NOMO-1 treated with DMSO at 0.1 percent for 48 hours (cell line): ENCODE measurements around the gene SHB.
"Not testable (repeated sequence)": the region's sequence is repeated elsewhere in the genome, so short reads cannot be mapped to it uniquely, and the experiment has no call there.

Source experiments
- DNase-seq: peaks from one replicate; lab custom pipeline; 2025; ENCODE audit not compliant: unreplicated experiment; lab: John Stamatoyannopoulos, UW

SHB gene

DNA sequence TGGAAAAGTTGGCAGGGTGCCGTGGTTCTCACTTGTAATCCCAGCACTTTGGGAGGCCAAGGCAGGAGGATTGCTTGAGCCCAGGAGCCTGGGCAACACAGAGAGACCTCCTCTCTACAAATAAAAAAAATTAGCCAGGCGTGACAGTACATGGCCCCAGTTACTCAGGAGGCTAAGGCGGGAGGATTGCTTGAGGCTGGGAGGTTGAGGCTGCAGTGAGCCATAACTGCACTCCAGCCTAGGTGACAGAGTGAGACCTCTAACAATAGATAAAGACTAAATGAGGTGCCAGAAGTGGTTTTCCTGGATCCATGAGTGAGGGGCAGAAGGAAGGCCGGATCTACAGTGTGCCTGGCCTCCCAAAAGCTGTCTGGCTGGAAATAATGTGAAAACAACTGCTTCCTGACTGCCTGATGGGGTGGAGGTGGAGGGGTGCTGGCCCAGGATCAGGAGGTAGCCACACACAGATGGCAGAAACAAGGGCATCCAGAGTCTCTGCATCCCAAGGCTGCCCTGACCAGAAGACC is 4.1 kb downstream of the SHB start:
- no peak for DNase-seq

DNA sequence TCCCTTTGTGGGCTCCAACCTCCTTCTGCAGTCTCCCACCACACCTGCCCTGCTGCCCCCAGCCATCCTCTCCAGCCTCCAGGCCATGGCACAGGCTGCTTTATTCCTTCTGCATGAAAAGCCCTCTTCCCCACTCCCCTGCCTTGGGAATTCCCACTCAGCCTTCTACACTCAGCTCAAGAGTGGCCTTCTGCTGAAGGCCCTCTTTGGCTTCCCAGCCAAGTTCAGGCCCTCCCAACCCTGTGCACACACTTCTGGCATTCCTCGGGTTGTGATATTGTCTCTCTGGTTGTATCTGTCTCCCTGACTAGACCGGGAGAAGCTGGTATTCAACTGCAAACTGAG is 5.7 kb downstream of the SHB start:
- DNase-seq: no peak

DNA sequence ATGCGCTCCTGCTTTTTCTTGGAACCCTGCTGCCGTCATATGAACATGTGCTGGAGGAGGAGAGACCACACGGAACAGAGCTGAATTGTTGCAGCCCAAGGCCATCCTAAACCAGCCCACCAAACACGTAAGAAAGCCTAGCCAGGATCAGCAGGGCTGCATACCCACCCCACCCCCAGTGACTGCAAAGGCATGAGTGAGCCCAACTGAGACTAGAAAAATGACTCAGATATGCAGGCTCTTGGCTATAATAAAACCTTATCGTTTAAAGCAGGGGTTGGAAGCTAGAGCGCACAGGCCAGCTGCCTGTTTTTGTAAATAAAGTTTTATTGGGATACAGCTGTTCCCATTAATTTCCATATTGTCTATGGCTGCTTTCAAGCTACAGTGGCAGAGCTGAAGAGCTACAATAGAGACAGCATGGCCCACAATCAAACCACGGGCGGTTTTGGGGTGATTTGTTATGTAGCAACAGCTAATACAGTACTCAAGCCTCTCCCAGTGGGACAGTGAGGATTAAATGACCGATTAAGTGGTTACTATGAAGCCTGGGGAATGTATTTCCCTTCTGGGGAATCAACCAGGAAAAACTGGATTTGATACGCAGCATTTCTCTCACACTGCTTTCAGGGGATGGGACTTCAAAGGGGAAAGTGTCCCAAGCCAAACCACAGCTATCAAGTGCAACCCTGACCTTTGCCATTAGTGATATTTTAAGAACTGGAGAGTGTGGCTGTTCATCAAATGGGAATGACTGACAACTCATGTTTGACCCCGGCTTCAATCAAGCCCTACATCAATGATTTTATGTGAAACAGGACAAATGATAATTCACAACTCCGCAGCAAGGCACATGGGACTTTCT is 6.3 kb downstream of the SHB start:
- no peak for DNase-seq

DNA sequence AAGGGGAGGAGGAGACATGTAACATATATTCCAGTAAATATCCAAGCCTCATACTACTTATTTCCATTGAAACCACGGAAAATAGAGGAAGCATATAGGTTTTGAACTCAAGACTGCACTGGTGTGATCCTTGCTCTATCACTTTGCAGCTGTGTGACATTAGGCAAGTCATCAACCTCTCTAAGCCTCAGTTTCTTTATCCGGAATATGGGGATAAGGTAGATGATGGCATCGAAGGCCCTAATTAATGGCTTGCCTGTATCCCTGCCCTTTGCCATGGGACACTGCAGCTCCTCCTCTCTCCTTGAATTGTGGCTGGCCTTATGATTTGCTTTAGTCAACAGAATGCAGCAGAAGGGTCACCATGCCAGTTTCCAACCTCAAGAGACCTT is 6.9 kb downstream of the SHB start:
- DNase-seq: no peak

DNA sequence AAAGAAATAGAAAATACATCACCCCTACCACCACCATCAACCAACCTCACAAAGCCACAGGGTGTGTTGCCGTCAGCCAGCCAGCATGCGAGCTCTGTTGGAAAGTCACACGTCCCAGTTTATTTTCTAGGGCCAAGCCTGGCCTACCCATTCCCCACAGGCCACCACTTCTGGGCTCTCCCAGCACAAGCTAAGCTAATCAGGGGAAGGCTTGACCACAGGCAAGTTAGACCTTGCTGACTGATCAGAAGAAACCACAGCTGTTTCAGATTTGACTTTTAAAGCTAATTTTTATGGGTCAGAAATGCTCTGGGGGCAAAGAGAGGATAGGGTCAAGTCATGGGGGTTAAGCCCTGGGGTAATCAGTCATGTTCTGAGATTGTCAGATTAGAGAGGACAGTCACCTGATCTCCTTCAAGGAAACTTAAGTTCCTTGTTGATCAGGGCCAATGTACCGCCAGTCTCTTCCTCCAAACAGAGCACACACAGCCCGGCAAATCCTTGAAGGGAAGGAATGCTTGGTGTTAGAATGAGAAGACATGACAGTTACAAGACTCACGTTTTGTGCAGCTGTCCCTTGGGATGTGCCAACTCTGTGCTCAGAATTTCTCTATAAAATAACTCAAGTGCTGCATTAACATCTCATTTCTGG is 7.6 kb downstream of the SHB start:
- DNase-seq: no peak

DNA sequence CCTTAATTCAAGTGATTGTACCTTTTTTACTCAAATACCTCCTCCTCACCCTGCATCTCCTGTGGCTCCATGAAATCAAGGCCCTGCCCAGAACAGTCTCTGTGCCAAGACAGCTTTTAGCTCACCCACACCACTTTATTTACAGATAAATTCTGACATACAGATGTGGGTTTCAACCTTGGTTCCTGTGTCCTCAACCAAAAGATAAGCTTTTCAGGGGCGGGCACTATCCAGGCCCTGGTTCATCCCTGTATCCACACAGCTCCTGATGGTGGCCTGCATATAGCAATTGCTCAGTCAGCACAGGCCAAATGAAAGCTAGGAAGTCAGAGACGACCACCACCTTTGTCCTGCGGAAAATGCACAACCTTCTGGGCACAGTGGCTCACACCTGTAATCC is 8.3 kb downstream of the SHB start:
- no peak for DNase-seq

DNA sequence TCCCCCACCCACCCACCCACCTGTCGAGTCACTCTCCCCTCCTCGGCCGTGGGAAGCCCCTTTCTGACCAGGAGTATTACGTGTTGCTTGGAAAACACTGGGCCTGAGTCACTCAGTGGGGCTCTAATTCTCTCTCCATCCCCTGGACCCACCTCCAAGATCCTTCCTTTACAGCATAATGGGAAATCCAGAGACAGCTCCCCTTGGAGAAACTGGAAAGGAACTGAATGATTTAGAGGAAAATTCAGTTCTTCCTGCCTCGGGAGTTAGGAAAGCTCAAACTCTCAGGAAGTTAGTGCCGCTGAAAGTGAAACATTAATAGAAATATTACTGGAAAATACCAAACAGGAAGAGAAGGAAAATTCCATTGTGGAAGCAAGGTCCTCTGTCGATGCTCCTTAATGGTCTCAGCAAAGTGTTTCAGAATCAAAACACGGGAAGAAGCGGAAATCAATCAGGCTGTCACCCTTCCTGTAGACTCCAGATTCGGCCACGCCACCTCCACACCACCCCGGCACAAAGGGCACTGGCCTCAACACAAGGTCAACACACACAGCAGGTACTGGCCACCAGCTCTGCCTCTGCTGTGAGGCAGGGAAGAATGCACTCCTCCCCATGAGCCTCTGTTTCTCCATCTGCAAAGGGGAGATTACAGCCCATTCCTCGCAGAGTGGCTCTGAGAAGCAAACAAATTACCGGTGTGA is 9.6 kb downstream of the SHB start:
- DNase-seq: no peak

DNA sequence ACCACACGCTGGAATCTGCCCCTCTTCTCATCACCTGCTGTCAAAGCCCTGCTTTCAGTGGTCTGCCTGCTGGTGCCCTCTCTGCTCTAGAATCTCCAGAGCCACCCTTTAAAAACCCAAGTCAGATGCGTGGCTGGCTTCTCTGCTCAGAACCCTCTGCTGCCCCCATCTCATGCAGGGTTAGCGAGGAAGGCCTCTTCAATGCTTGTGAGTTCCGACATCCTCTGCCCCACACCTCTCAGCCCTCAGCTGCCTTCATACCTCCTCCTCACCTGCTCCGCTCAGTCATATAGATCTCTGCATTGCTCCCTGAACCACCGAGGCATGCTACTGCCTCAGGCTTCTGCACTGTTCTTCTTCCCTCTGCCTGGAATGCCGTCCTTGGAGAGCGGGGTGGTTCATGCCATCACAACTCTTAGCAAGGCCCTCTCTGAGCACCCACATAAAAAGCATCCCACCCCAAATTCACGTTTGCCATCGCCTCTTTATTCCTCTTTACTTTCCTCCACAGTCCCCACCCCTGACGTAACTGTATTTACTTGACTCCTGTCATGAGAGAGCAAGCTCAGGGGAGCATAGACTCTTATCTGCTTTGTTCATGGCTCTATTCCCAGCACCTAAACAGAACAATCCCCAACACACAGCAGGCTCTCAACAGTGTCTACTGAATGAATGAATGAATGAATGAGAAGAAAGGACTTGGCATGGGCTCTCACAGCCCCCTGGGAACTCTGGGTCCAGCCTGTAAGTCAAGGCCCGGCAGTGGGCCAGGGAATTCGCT is 10.4 kb downstream of the SHB start:
- no peak for DNase-seq

DNA sequence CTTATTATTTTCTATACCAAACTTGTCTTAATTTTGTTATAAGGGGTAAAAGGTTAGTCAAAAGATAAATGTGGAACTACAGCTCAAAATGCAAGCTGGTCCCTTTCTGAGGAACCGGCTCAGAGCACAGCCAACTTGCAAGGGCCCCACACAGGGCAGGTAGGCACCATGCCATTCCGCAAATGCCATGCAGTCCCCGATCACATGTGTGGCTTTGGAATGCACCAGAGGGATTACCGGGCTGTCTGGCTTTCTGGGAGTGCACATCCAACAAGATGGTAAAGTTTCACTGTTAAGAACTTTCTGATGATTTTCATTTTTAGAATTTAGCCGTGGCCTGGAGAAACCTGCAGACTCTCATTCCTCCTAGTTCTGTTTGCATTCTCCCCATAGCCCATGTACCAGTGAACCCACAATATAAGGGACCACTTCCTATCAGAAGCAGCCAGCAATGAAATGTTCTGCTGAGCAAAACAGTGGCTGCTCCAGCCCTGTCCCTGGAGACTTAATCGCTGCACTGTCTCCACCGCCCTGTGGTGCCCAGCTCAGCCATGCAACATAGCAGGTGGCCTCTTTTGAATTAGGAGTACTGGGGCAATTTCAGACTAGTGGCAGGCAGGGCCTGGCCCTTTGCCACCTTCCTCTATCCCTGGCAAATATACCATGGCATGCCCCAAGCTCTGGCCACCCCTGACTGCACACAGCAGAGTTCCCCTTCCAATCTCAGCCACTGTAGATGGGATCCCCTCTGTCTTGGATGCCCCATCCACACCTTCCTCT is 11.4 kb downstream of the SHB start:
- no peak for DNase-seq

DNA sequence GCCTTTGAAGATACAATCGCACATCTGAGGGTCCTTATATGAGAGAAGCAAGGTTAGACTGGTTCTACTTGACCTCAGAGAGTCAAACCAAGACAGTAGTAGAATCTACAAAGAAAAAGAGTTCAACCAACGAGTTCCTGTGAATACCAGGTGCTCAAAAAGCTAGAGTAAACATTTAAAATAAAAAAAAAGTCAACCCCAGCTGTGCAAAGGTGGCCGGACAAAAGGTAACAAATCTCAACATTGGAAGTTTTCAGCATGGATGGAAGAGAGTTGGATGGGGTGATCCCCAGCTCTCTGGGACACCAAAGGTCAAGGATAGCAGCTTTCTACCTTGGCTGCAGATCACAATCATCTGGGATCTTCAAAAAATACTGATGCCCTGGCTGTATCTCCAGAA is 14.4 kb downstream of the SHB start:
- no peak for DNase-seq

DNA sequence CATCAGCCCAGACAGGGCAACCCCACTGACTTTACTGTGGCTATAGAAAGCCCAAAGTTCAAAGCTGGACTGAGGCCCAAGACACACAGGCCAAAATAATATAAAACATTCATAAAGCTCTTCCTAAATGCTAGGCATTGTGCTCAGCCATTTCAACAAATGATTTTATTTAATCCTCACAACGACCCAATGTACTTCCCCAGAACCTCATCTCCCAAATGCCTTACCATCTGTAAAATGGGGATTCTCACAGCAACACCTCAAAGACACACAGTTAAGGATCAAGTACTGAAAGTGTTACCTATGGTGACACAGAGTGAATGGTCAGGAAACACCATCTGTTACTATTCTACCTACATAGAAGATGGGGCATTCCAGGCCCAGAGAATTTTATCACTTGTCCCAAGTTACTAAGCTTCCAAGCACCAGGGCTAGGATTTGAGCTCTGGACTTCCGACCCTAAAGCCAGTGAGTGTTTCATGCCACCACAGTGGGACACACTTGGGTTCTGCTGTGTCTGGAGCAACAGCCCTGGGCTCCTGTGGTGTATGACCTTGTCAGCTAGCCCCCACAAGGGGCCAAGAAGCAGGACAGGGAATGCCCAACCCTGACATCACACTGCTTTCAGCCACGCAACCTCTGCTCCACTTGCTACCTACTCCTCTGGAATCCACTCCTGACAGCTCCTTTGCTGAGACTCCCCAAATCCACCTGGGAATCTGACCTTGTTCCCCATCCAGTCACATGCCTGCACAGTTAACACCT is 15.1 kb downstream of the SHB start:
- DNase-seq: no peak

DNA sequence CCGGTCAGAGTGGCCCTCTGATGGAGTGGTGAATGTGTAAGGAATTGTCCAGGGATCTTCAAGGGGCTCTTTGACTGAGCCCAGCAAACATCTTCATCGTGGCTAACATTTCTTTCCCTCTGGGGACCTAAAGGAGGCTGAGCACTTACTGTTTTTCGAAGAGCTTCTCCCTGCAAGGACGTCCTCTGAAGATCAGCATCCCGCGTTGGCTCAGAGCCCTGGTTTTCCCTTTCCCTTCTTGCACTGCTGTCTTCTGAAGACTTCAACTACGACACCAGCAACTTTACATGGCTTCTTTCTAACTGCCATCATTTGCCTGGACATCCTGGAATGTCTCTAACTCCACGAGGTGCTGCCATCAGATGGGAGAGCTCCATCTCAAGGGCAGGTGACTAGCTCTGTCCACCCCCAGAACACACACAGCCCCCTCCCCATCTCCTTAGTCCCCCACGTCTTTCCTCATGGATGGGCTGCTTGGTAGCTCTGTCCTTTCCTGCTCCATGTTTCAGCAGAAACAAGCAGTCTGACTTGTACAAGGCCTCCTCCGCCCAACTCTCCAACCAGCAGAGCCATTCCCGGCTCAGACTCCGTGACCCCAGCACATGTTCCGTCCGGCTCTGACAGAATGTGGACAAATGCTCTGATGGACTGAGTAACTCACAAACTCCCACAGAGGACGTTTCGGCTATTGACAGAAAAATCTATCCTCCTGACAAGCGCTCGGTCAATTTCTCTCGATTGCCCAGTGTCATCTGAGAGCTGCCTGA is 17.1 kb downstream of the SHB start:
- no peak for DNase-seq

DNA sequence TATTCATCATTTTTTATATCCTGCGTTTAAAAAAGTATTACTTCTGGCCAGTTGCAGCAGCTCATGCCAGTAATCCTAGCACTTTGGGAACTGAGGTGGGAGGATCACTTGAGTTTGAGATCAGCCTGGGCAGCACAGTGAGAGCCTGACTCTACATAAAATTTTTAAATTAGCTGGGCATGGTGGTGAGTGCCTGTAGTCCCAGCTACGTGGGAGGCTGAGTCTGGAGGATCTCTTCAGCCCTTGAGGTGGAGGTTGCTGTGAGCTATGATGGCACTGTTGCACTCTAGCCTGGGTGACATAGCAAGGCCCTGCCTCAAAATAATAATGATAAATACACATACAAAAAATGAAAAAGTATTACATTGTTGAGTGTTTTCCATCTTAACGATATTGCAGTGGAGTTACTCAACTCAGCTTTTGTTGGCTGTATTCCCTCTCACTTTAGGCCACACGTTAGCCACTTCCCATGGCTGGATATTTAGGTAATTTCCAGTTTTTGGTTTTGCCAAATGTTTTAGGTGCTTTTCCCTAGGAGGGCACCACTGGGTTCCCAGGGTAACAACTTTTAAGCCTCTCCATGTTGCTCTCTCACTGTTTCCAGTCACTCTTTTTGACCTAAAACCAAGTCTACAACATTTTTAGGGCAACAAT is 20.6 kb downstream of the SHB start:
- no peak for DNase-seq

DNA sequence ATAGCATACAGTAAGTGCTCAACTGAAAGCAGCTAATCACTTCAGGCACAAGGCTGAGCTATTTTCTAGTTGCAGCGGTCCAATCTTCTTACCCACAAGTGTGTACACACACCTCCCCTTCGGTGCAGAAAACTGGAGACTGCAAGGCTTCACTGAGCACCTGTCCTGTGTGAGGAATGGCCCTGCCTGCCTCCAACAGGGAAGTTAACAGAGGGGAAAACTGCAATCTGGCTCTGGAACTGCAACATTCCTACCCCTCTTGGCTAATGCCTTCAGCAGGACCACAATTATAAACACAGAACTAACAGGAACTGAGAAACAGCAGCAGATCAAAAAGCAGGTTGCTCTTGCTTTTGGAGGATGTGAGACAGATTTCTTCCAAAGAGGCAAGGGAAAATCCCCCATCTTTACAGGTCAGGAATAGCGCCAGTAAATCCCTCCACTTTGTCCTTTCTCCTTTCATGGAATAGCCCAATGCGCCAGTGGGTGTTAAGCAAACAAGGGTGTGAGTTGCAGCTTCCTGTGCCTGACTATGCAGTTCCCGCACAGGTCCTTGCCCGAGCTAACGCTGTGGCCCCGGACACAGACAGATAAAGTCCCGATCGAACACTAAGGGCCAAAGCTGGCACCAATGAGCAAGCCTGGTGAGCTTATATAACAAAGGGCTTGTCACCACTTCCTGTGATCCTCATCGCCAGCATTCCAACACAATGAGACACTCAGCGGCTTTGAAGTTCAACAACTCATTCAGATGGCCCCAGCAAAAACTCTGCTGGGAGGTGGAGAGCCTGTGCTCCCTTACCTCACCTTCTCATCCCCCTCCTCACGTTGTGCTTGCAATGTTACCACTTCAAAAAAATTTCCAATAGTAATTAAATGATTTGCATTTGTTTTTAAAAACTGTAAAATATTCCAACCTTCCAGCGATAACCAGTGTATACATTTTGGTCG is 21.5 kb downstream of the SHB start:
- no peak for DNase-seq

DNA sequence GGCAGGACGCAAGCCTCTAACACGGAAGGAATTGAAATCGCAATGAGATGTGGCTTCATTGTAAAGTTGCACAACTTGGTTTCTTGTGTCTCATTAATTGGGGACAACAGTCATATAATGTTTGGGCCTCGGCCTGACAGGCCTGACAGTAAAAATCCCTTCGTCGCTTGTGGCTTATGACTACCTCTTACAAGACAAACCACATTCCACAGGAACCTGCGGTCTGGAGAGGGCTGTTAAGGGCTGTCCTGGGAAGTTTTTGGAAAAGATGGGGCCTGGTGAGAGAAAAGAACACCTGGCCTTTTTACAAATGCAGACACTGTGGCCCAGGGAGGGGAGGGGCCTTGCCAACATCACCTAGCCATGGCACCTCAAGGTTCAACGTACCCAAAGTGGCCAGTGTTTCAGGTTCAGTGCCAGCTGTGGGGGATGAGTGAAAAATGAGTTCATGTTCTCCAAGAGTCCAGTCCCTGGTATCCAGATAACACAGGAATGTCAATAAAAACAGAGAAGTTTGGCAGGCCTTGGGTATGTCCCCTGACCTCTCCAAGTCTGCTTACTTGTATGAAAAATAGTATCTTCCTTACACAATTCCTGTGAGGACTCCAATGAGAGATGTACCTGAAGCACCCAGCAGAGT is 22.2 kb downstream of the SHB start:
- DNase-seq: peak; percentile 65

DNA sequence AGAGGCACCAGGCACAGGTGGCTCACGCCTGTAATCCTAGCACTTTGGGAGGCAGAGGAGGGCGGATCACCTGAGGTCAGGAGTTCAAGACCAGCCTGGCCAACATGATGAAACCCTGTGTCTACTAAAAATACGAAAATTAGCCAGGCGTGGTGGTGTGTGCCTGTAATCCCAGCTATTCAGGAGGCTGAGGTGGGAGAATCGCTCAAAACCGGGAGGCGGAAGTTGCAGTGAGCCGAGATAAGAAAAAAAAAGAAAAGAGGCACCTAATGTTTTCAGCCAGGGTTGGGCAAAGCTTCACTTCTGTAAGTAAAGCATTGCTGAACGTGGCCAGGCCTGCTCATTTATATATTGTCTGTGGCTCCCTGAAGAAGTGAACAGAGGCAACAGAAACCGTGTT is 23.1 kb downstream of the SHB start:
- not testable (repeated sequence) for DNase-seq

DNA sequence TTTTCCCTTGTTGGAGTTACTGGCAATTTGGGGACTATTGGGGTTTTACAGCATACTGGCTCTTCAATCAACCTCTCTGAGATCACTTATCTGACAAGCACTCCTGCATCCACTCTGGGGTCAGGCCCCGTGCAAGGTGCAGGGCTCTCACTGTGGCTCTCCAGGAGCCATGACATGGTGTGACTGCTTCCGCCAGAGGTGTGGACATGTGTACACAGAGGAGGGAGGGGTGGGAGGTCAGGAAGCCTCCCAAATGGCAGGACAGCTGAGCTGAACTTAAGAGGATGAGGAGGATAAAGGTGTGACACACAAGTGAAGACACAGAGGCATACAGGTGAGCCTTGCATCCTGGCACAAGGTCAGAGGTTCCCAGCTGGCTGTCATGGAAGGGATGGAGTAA is 24.3 kb downstream of the SHB start:
- DNase-seq: no peak
